AG09309 (cell line): ENCODE data around the gene SENP6.

Experiments used
- DNase-seq: peaks from one replicate; pipeline ENCODE4 v3.0.0-alpha.2; 2010; ENCODE audit warnings: low read depth
- H3K4me3 ChIP-seq: 2 replicates; pipeline ENCODE4 v1.5.1; 2011; ENCODE audit warnings: mild to moderate bottlenecking, low read depth, low read length, moderate library complexity; ENCODE audit not compliant: control insufficient read depth
- TF ChIP-seq, protein P1 (sequence below): IDR thresholded peaks from 2 replicates; pipeline ENCODE4 v1.5.1; 2011; ENCODE audit warnings: mild to moderate bottlenecking, low read depth, low read length, inconsistent platforms; ENCODE audit not compliant: insufficient read depth, control insufficient read depth; ENCODE audit errors: missing control alignments

The SENP6 gene, protein sequence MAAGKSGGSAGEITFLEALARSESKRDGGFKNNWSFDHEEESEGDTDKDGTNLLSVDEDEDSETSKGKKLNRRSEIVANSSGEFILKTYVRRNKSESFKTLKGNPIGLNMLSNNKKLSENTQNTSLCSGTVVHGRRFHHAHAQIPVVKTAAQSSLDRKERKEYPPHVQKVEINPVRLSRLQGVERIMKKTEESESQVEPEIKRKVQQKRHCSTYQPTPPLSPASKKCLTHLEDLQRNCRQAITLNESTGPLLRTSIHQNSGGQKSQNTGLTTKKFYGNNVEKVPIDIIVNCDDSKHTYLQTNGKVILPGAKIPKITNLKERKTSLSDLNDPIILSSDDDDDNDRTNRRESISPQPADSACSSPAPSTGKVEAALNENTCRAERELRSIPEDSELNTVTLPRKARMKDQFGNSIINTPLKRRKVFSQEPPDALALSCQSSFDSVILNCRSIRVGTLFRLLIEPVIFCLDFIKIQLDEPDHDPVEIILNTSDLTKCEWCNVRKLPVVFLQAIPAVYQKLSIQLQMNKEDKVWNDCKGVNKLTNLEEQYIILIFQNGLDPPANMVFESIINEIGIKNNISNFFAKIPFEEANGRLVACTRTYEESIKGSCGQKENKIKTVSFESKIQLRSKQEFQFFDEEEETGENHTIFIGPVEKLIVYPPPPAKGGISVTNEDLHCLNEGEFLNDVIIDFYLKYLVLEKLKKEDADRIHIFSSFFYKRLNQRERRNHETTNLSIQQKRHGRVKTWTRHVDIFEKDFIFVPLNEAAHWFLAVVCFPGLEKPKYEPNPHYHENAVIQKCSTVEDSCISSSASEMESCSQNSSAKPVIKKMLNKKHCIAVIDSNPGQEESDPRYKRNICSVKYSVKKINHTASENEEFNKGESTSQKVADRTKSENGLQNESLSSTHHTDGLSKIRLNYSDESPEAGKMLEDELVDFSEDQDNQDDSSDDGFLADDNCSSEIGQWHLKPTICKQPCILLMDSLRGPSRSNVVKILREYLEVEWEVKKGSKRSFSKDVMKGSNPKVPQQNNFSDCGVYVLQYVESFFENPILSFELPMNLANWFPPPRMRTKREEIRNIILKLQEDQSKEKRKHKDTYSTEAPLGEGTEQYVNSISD

DNA sequence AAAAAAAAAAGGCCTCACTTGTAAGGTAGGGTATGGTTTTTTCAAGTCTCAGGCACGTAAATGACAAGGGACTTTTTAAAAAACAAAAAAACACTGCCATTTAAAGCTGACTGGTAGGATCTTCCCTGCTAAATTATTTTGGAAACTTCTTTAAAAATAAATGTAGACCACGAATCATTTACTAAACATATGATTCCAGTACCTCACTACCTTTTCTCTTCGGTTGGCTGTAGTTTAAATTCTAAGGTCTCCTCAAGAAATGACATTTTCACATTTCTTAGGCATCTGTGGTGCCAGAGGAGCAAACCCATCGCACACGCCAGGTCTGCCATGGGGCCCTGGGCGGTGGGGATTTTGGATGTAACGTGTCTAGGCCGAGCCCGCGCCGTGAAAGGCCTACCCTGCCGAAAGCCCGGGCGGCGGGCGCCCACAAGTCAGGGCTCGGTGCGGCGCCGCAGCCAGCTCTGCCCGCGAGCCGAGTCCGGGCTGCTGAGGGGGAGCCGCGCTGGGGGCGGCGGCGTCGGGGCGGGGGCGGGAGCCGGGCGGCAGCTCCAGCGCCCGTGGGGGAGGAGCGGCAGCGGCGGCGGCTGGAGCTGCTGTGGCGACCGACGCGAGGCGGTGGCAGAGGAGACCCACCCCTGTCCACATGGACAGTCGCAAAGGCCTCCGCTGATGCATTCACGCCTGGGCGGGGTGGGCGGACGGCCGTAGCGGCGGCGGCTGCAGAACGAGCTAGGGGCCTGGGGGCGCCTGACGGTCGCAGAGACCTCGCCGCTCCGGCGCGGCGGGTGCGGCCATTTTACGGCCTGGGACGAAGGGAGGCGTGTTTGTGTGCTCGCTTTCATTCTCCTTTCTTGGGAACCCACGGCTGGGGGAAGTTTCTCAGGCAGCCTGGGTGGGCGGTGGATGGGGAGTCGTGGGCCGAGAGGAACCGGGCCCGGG, at the start of gene SENP6:
SENP6 (plus strand) TSS at position 577 of the 942 bp plus-strand sequence. CDS start 645 bp downstream, outside the sequence.
- TF ChIP-seq, protein P1, sequence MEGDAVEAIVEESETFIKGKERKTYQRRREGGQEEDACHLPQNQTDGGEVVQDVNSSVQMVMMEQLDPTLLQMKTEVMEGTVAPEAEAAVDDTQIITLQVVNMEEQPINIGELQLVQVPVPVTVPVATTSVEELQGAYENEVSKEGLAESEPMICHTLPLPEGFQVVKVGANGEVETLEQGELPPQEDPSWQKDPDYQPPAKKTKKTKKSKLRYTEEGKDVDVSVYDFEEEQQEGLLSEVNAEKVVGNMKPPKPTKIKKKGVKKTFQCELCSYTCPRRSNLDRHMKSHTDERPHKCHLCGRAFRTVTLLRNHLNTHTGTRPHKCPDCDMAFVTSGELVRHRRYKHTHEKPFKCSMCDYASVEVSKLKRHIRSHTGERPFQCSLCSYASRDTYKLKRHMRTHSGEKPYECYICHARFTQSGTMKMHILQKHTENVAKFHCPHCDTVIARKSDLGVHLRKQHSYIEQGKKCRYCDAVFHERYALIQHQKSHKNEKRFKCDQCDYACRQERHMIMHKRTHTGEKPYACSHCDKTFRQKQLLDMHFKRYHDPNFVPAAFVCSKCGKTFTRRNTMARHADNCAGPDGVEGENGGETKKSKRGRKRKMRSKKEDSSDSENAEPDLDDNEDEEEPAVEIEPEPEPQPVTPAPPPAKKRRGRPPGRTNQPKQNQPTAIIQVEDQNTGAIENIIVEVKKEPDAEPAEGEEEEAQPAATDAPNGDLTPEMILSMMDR = no peak
- no peak for DNase-seq

DNA sequence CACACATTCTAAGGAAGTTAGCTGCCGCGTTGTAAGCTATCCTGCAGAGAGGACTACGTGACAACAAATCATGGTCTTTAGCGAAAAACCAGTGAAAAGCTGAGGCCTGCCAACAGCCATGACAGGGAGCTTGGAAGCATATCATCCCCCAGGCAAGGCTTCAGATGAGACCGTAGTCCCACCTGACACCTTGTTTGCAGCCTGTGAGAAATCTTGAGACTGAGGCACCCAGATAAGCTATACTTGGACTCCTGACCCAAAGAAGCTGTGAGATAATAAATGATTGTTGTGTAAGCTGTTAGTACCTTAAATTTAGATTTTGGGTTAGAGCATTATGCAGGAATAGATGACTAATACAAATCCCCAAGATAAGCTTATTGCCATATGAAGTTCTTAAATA, 45.4 kb upstream of the SENP6 start:
- TF ChIP-seq, protein P1 = no peak
- no peak overlapping the region for H3K4me3 ChIP-seq
- DNase-seq = no peak

More for the DNA sequence above, at the start of gene SENP6:
- peak within 1 kb of the TSS; percentile 85 for H3K4me3 ChIP-seq

DNA sequence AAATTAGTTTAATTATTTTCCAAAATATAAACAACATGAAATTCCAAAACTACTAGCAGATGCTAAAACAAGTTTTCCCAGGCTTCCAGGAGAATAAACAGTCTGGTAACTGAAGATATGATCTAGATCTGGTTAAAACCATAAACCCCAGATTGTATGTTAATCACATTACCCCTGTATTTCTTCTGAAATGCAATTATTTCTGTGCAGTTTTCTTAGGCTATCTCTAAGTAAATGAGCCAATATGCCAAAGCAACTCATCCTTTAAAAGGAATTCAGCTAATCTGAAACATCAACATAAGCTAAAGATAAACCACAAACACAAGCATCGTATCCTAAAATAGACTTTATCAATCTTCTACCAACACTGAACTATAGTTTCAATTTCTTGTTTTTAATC, 44.6 kb upstream of the SENP6 start:
- TF ChIP-seq, protein P1 = no peak
- H3K4me3 ChIP-seq = no peak overlapping the region
- DNase-seq = no peak

DNA sequence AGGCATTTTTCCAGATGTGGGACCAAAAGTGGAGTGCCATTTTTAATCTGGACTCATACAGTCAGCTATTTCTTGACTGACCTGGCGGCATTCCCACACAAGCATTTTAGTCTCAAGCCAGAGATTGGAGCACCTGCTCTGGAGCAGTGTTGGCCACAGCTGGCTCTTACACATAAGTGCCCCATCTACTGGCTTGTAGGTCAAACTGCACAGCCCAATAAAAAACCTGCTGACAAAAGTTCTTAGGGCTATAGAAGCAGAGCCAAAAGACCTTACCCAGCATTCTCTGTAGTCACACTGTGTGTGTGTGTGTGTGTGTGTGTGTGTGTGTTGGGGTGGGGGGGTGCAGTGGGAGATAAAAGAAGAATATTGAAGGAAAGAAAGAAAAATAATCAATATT, 38.6 kb upstream of the SENP6 start:
- TF ChIP-seq, protein P1 = peak; percentile 39
- H3K4me3 ChIP-seq = no peak overlapping the region
- DNase-seq = no peak

DNA sequence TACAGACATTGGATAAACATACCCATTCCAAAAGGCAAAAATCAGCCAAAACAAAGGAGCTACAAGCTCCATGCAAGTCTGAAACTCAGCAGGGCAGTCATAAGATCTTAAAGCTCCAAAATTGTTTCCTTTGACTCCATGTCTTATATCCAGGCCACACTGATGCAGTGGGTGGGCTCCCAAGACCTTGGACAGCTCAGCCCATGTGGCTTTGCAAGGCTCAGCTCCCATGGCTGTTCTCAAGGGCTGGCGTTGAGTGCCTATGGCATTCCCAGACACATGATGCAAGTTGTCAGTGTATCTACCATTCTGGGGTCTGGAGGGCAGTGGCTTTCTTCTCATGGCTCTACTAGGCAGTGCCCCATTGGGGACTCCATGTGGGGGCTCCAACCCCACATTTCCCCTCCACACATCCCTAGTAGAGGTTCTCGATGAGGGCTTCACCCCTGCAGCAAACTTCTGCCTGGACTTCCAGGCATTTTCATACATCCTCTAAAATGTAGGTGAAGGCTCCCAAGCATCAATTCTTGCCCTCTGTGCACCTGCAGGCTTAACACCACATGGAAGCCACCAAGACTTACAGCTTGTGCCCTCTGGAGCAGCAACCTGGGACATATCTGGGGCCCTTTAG, 35.4 kb upstream of the SENP6 start:
- TF ChIP-seq, protein P1 = no peak
- H3K4me3 ChIP-seq = no peak overlapping the region
- no peak for DNase-seq
